Activated T-cell treated with anti-CD3 and anti-CD28 coated beads for 1 hour (primary cell): Measurements from ENCODE around the gene KLHL22.

Source experiments
- DNase-seq: peaks from one replicate; pipeline ENCODE4 v3.0.0-alpha.2; 2020; ENCODE audit warnings: low read depth

Gene KLHL22

DNA sequence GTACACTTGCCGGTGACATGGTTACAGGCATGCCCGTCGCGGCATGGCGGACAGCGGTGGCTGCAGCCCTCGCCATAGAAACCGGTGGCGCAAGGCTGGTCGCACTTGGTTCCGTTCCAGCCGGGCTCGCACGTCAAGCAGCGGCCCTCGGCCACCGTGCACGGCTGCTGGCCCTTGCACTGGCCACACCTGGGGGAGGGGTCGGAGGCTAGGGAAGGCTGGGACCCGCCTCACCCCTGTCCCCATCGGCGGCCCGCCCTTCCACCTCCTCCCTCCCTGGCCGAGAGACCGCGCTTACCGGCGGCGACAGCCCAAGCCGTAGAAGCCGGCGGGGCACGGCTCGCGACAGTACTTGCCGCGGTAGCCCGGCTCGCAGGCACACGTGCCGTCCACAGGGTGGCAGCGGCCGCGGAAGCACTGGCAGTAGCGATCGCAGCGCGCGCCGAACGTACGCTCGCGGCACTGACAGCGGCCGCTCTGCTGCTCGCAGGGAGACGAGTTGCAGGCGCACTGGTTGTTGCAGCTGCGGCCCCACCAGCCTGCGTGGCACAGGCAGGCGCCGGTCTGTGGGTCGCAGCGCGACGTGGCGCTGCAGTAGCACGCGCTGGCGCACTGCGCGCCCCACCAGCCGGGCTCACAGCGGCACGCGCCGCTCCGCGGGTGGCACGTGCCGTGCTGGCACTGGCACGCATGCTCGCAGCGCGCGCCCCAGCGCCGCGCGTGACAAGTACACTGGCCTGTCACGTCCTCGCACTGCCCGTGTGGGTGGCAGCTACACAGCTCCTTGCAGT is 64.7 kb downstream of the KLHL22 start:
- DNase-seq = peak; percentile 44

DNA sequence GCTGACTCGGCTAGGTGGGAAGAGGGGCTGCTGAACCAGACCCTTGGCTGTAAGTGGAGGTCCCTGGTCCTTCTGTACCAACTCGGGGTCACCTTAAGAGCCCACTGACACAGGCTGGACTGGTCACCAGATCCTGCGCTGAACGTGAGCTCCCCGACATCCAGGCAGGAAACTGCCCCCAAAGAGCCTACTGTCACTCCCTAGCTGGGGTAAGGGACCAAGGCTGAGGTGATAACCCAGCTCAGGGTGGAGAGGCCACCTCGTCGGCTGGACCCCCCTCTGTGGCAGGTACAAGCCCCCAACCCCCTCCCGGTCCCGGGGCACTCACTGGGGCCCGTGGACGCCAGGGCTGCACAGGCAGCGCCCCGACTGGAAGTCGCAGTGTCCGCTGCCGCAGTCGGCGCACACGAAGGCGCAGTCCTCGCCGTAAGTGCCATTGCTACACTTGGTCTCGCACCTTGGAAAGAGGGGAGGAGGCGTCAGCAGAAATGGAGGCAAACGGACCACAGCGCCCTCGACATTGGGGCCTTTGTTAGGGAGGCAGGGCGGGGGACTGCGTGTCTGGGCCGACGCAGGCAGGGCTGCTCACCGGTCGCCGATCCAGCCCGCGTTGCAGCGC is 65.4 kb downstream of the KLHL22 start:
- DNase-seq = no peak

DNA sequence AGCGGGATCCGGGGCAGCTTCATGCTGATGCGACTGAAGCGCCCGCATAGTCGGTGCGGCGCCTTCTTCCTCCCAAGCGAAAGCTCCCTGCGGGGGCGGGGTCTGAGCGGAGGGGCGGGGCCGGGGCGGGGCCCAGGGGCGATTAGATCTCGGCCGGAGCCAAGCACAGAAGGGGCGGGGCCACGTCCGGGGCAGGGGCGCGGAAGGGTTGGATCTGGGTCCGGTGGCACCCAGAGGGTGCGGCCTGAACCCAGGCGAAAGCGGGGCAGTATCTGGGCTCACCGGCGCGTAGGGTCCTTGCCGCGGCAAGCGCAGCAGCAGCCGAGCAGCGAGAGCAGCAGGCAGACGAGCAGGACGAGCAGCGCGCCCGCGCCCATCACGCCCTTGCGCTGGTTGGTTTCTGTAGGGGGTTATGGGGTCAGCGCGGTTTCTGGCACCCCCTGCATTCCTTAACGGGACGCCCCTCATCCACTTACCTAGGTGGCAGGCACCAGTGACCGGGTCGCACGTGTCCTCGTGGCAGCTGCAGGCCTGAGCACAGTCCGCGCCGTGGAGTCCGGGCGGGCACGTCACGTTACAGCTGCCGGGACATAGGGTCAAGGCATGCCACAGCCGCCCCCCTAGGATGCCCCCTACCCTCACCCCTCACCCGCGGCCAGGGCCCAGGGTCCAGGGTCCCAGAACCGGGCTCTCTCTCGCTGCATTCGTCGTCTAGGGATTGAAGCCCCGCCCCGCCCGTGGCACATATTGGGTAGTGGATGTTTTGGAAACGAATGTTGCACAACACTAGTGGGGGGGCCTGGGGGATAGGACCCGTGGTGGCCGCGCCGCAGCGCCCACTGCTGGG is 66.1 kb downstream of the KLHL22 start:
- peak; percentile 75 for DNase-seq

DNA sequence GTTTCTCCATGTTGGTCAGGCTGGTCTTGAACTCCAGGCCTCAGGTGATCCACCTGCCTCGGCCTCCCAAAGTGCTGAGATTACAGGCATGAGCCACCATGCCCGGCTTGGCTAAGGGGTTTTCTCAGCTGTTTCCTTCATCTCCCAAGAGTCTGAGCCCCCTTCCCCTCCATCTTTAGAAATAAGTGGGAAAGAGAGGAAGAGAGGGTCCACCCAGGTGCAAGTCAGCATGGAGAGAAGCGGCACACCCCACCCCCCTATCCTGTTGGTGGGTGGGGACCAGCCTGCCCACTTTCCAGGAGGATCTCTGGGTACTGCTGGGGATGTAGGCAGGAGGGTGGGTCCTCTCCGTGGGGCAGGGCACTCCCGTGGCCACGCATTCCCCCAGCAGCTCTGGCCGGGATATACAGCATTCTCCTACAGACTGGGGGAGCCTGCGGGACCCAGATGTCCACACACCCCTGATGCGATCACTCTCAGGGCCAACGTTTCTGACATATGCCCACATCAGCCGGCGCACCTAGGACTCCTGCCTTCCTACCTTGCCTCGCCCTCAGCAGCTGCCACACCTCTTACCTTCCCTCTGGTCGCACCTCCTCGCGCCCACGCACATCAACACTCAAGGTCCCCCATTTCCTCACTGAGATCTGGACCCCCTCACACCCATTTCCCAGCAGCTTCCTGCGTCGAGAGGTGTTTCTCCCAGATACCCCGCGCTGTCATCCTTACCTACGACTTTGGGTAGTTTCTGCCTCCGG is 66.9 kb downstream of the KLHL22 start:
- DNase-seq = no peak

DNA sequence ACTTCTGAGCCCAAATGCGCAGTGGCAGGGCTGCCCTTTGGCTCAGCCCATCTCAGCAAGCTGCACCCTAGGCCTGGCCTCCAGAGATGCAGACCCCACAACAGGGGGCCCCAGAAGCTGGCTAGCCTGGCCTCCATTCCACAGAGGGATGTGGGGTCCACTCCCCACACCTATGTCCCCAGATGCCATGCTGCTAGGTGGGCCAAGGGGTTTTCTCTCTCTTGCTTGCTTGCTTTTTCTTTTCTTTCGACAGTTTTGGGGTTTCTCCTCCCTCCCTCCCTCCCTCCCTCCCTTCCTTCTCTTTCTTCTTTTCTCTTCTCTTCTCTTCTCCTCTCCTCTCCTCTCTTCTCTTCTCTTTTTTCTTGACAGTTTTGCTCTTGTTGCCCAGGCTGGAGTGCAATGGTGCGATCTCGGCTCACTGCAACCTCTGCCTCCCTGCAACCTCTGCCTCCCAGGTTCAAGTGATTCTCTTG is 67.6 kb downstream of the KLHL22 start:
- no peak for DNase-seq

DNA sequence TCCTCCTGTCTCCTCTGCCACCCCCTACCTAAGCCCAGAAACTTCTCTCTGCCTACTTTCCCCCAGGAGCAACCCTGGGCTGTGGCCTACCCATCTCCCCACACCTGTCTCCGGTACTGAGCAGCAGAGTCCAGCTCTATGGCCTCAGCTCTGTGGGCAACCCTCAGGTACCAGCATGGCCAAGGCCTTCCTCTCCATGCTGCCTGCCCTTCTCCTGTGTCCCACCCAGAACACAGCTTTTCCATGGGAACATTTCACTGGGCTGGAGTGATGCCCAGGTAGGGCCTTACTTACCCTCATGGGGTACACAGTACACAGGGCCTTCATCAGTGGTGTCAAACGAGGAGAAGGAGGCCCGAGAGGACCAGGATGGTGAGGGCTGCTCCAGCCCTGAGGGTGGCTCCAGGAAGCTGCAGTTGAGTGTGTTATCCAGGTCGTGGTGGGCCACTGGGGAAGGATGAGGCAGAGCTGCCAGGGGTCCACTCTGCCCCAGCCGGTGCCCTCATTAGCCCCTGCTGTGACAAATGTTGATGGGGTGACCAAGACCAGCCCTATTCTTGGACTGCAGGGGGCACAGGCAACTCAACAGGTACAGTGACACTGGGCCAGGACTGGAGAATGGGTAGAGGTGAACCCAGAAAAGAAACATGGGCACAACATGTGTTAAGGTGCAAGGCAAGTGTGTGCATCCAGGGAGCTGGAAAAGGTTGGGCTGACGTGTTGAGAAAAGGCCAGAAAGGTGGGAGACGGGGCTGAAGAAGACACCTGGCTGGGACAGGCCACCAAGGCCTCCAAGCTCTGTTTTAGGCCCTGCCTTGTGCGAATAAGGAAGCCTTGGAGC is 68.3 kb downstream of the KLHL22 start:
- no peak for DNase-seq

DNA sequence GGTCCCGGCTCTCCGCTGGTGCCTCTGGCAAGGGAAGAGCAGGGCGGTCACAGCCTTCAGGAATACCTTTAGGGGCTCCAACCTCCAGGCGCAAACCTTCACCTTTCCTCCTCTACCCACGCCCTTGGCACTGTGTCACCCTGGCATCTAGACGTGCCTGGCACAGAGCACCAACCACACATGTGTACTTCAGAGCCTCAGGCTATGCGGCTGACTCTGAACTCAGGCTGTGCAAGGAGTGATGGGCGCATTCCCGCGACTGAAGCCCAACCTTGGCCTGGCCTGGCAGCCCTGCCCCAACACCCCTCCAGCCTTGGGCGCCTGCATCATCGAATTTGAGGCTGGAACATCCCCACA is 69.4 kb downstream of the KLHL22 start:
- DNase-seq = no peak

DNA sequence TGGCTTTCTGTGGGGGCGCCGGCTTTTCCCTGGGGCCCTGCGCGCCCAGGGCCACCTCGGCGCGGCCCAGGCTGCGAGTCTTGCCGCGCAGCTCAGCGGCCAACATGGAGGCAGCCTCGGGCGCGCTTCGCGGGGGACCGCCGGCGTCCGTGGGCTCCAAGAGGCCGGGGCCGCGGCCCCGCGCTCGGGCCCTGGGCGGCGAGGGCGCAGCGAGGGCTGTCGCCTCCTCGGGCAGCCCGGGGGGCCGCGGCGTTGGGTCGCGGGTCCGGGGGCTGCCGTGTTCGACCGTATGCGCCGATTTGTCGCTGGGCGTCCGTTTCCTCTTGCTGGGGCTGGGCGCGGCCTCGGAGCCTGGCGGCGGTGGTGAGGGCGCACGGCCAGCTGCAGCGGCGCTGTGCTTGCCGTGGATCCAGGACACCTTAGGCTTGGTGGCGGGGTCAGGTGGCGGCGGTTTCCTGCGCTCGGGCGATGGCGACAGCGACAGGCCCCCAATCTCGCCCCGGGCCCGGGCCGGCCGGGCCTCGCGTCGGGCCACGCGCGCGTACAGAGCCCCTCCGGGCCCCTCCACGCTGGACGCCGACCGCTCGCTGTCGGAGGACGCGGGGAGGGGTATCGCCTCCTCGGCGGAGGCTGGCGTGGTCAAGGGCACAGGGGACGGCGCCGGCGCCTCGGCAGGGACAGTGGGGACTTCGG is 69.9 kb downstream of the KLHL22 start:
- no peak for DNase-seq

DNA sequence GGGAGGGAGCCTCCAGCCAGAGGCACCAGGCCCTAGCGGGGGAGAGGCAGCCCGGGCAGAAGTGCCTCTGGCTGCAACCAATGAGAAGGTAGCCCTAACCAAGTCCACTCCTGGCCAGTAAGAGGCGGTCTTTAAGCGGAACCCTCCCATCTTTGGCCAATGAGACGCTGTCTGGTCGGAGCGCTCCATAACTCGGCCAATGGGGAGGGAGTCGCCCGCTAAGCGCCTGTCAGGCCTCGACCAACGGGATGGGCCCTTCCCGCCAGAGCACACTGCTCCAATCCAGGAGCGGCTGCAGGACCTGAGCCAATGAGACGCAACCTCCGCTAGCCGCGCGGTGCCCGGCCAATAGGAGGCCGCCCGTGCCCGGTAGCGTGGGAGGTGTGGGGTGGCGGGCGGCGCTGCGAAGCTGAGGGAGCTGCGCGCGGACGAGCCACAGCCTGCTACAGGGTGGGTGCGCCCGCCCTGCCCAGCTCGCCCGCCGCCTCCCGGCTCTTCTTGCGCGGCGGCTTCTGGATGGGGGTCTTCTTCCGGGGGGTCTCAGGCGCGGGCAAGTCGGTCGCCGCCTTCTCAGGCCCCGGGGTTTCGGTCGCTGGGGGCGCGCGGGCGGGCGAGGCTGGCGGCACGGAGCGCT is 70.5 kb downstream of the KLHL22 start:
- DNase-seq = no peak

DNA sequence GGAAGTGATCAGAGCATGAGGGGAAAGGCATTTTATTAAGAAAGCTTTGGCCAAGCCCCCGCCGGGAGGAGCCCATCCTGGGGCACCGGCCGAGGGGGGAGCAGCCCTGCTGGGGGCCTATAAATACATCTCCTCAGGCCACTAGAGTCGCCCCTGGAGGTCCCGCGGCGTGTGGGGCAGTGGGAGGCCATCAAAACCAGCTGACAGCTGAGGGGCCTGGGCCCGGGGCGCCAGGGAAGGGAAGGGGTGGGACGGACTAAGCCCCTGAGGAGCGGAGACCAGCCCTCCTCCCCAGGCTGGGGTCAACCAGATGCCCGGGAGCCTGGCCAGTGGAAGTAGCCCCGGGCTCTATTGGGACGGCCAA is 71.0 kb downstream of the KLHL22 start:
- no peak for DNase-seq

DNA sequence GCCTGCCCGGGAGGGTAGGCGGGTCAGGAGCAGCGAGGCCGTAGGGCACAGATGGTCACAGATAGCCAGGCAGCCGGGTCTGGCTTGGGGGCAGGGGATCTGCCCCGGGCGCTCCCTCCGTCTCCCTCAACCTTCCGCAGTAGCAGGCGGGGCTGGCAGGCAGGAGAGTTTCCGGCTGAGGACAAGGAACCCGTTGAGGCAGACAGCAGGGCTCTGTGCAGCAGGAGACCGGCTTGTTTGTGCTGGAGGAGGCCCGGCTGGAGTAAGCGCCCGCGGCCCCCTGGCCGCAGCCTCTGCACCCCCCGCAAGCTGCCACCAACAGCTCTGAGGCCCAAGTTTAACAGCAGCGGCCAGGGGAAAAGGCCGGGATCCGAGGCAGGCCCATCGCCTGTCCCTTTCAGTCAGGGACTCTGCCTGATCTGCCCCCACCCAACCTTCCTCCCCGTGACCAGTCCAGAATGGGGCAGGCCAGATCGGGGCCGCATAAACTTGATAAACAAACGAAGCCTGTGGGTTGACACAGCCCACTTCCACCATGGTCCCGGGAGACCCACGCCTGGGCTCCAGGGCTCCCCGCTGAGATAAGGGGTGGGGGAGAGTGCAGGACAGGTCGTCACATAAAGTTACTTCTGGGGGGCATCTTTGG is 71.6 kb downstream of the KLHL22 start:
- no peak for DNase-seq

DNA sequence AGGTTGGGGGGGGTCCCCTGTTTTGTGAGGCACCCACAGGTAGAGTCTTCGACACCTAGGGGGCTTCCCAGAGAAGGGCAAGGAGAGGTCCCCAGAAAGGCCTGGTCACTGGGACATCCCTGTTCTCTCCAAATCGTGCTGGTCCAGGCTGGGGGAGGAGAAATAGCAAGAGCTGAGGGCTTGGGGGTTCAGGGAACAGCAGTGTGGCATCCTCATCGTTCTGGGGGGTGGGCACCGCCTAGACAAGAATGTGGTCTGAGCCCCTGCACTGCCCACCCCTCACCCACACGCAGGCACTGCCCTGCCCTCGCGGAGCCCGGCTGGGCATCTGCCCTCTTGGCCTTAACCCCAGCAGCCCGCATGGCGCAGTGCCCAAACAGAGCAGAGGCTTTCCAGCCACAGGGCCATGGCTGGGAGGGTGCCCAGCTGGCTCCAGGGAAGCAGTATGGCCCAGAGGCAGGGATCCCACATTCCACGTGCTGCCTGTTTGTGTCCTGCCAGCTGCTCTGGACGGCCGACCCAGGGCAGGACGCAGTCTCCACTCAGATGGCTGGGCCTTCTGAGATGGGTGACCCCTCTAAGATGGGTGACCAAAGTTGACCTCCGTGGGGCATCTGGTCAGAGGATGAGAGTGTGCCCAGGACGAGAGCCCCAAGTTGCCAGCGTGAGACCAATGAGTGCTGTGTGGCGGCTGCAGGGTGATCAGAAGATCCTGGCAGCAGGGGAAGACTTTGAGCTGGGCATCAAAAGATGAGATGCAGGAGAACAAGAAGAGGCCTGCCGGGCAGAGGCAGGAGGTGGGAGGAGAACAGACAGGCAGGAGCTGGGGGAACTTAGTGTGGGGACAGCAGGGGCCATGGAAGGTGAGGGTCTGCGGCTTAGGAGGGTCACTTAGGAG is 72.3 kb downstream of the KLHL22 start:
- DNase-seq = no peak

DNA sequence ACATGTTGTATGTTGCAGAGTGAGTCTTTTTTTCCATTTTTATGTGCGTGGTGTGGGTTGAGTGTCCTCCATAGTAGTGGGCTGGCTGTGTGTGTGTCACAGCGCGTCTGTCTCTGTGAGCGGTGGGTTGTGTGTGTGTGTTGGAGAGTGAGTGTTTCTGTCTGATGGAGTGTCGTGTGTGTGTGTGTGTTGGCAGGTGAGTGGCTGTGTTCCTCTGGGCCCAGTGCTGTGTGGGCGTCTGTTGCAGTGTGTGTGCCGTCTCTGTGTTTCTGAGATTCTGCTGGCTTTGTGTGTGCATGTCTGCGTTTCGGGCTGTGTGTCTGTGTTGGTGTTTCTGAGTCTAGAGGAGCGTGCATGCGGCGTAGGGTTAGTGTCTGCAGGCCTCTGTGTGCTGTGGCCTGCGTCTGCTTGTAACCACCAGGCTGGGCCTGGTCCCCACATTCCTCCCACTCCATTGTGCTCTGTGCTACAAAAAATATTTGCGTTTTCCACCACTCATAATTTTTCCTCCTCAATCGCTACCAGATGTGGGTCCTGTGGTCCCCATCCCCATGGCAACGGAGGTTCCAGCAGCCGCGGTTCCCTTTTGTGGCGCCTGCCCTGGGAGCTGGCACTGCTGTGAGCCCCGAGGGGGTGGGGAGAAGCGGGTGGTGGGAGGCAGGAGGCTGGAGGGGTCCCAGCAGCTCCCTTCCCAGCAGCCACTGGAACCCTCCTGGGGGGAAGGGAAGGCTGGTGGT is 73.2 kb downstream of the KLHL22 start:
- DNase-seq = no peak

DNA sequence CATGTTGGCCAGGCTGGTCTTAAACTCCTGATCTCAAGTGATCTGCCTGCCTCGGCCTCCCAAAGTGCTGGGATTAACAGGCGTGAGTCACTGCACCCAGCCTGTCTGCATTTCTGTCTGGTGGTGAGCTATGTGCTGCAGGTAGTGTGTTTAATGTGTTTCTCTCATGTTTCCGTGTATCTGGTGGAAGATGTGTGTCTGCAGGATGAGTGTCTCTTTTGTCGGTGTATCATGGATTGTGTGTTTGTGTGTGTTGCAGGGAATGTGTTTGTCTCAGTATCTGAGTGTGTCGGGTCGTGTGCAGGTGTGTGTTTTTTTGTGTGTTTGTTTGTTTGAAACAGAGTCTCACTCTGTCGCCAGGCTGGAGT is 74.1 kb downstream of the KLHL22 start:
- no peak for DNase-seq

DNA sequence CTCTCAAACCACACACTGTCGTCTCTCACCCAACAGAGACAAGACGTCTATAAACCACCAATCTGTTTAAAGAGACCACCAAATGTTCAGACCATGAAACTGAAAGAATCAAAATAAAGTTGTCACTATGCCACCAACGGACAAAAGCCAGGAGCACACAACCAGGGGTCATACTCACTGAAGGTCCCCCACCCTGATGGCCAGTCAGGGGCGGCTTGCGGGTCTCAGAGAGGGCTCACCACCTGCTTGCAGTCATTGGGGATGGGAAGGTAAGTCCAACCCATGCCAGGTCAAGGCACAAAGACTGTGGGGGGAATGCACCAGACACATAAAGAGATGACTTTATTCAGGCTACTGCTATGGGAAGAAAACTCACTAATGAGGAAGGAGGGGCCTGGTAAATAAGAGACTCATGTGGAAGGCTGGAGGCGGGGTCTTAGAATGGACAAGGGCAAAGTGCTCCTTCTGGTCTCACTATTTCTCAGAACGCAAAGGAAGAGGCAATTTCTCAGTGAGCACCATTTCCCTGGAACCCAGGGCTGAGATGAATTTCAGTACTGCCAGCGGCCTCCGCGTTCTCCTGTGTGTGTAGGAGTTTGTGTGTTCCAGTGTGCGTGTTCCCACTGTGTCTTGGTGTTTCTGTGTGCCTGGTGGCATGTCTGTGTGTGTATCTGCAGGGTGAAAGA is 75.3 kb downstream of the KLHL22 start:
- no peak for DNase-seq

DNA sequence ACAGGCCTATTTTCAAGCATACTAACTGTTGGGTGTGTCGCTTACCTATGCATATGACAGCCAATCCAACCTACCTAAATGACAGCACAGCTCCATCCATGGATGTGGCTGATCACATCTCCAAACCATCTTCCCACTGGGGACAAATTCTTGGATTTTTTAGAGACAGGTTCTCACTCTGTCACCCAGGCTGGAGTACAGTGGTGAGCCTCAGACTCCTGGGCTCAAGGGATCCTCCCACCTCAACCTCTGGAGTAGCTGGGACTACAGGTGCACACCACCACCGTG is 76.0 kb downstream of the KLHL22 start:
- no peak for DNase-seq

DNA sequence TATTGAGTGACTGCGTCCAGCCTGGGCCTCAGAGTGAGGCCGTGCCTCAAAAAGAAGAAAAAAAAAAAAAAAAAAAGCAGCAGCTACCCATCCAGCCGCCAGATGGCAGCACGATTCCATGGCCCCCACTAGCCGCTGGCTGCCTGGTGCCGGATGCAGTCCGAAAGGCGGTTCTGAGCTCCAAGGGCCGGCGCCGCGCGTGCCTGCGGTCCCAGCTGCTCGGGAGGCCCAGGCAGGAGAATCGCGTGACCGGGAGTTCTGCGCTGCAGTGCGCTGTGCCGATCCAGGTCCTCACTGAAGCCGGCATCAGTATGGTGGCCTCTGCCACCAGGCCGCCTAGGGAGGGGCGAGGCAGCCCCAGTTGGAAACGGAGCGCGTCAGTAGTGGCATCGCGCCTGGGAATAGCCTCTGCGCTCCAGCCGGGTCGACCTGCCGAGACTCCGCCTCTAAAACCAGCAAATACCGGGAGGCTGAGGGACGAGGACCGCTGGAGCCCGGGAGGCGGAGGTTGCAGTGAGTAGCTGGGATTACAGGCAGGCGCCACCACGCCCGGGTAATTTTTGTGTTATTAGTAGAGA is 77.3 kb downstream of the KLHL22 start:
- peak; percentile 63 for DNase-seq
